ENCODE results near the gene TRPV2. TPM values are rescaled to one million over a fixed set of nuclear protein-coding genes. Genes with fewer than 3 reads are reported as not detected.

TRPV2 gene, protein sequence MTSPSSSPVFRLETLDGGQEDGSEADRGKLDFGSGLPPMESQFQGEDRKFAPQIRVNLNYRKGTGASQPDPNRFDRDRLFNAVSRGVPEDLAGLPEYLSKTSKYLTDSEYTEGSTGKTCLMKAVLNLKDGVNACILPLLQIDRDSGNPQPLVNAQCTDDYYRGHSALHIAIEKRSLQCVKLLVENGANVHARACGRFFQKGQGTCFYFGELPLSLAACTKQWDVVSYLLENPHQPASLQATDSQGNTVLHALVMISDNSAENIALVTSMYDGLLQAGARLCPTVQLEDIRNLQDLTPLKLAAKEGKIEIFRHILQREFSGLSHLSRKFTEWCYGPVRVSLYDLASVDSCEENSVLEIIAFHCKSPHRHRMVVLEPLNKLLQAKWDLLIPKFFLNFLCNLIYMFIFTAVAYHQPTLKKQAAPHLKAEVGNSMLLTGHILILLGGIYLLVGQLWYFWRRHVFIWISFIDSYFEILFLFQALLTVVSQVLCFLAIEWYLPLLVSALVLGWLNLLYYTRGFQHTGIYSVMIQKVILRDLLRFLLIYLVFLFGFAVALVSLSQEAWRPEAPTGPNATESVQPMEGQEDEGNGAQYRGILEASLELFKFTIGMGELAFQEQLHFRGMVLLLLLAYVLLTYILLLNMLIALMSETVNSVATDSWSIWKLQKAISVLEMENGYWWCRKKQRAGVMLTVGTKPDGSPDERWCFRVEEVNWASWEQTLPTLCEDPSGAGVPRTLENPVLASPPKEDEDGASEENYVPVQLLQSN
- 10 to 100 TPM in 1 of 2 donors, 1 to 10 TPM in 1; 7.1 to 11.0 TPM for total RNA-seq

DNA sequence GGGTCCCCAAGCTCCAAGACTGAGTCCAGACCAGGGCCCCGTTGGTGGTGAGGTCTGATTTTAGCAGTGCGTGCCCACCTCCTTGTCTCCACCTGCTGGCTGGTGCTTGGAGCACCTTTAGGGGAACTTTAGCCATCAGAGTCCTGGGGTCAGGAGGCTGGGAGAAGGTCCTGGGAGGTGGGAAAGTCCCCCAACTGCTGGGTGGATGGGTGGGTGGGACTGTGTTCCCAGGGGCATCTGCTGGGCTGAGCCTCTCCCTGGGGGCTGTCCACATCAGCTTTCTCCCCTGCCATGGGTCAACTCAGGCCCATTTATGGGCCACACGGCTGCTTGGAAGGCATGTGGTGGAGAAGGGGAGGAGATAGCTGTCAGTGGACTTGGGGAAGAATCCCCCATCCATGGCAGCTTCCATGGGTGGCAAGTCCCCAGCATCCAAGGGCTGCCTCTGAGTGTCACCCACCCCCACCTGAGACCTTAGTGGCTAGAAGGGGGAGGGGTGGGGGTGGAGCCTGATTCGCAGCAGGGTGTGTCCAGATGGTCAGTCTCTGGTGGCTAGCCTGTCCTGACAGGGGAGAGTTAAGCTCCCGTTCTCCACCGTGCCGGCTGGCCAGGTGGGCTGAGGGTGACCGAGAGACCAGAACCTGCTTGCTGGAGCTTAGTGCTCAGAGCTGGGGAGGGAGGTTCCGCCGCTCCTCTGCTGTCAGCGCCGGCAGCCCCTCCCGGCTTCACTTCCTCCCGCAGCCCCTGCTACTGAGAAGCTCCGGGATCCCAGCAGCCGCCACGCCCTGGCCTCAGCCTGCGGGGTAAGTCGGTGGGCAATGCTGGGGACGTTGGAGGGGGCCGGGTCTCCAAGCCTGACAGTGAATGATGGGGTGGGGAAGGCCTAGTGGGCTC lies at the start of gene TRPV2:
Gene TRPV2 (plus strand): TSS at position 541 of the 894 bp plus-strand sequence. CDS start 2,098 bp downstream, outside the sequence.
- Histone ChIP-seq H3K4me3 (peak within 1 kb of the TSS; percentile 27 to 31), H3K9me3 (no peaks in the 10 kb centered on the region), H3K4me1 (replicated peaks) (no peaks in the 10 kb centered on the region), H3K27ac (peak within 1 kb of the TSS; percentile 67 to 68), H3K36me3 (no peaks in the 10 kb centered on the region), H3K27me3 (replicated peaks; ENCODE audit: insufficient read depth) (no peaks in the 10 kb centered on the region)
- DNase-seq (ENCODE audit: low spot score) = no peak
- intact Hi-C loops (cut with DNase I) = no loop called here
- WGBS = 21% methylated on average over 19 of the region's 21 CpGs
- TF ChIP-seq, protein P1, sequence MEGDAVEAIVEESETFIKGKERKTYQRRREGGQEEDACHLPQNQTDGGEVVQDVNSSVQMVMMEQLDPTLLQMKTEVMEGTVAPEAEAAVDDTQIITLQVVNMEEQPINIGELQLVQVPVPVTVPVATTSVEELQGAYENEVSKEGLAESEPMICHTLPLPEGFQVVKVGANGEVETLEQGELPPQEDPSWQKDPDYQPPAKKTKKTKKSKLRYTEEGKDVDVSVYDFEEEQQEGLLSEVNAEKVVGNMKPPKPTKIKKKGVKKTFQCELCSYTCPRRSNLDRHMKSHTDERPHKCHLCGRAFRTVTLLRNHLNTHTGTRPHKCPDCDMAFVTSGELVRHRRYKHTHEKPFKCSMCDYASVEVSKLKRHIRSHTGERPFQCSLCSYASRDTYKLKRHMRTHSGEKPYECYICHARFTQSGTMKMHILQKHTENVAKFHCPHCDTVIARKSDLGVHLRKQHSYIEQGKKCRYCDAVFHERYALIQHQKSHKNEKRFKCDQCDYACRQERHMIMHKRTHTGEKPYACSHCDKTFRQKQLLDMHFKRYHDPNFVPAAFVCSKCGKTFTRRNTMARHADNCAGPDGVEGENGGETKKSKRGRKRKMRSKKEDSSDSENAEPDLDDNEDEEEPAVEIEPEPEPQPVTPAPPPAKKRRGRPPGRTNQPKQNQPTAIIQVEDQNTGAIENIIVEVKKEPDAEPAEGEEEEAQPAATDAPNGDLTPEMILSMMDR (IDR thresholded peaks at IDR 0.05) = peak in 2 of 4 experiments; percentile 10 to 14
- no peak for TF ChIP-seq POLR2AphosphoS5 (IDR thresholded peaks at IDR 0.05)

DNA sequence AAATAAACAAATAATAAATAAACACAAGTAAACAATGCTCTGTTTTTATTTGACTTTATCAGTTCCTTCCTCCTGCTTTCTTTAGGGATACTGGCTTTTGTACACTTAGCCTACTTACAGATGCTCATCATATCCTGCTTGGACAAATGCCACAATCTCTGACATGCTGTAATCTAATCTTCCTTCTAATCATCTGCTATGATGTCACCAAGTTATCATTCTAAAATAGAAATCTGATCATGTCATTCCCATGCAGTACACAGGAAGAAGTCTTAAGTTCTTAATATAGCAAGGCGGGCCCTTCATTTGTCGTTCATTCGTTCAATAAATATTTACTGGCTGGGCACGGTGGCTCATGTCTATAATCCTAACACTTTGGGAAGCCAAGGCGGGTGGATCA lies 43.6 kb upstream of the TRPV2 start:
- Histone ChIP-seq H3K27ac (no peak overlapping the region), H3K9me3 (no peaks in the 10 kb centered on the region), H3K4me1 (replicated peaks) (no peaks in the 10 kb centered on the region), H3K36me3 (no peaks in the 10 kb centered on the region), H3K4me3 (no peak overlapping the region), H3K27me3 (replicated peaks; ENCODE audit: insufficient read depth) (no peaks in the 10 kb centered on the region)
- 67% methylated on average over 5 of the region's 5 CpGs for WGBS
- intact Hi-C loops (cut with DNase I) = no loop called here
- DNase-seq (ENCODE audit: low spot score) = no peak
- TF ChIP-seq POLR2AphosphoS5 (IDR thresholded peaks at IDR 0.05) (no peak), POLR2A (IDR thresholded peaks at IDR 0.05) (no peak)
- TF ChIP-seq, protein P1 (IDR thresholded peaks at IDR 0.05) = no peak

DNA sequence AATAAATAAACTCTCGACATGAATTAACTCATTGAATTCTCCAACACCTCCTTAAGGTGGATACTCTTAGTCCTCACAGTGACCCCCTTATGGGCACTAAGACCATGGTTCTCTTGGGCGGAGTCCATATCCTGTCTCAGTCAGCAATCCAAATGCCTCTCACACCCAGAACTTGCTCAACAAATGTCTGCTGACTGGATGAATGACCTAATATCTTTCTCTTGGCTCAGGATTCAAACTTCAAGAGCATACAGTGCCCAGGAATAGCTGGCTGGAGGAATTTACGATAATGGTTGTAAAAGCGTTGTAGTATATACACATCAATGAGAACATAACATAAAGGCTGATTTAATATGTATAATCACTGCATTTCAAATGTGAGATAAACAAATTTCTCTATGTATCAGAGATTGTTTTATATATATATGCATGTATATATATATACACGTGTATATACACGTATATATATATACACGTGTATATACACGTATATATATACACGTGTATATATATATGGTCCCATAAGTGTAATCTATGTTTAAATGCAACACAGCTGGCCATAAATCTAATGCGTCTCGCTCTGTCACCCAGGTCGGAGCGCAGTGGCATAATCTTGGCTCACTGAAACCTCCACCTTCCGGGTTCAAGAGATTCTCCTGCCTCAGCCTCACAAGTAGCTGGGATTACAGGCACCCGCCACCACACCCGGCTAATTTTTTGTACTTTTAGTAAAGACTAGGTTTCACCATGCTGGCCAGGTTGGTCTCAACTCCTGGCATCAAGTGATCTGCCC lies 41.0 kb upstream of the TRPV2 start:
- TF ChIP-seq, protein P1 (IDR thresholded peaks at IDR 0.05) = no peak
- no peak for TF ChIP-seq POLR2A (IDR thresholded peaks at IDR 0.05)
- peak; percentile 62 for TF ChIP-seq POLR2AphosphoS5 (IDR thresholded peaks at IDR 0.05)
- intact Hi-C loops (cut with DNase I) = no loop called here
- DNase-seq (ENCODE audit: low spot score) = no peak
- no peaks in the 10 kb centered on the region for H3K4me1 ChIP-seq (replicated peaks)
- no peak overlapping the region for H3K27ac ChIP-seq
- no peaks in the 10 kb centered on the region for H3K9me3 ChIP-seq
- H3K27me3 ChIP-seq (replicated peaks; ENCODE audit: insufficient read depth) = no peaks in the 10 kb centered on the region
- H3K4me3 ChIP-seq = no peak overlapping the region
- 81% methylated on average over 16 of the region's 16 CpGs for WGBS
- no peaks in the 10 kb centered on the region for H3K36me3 ChIP-seq

DNA sequence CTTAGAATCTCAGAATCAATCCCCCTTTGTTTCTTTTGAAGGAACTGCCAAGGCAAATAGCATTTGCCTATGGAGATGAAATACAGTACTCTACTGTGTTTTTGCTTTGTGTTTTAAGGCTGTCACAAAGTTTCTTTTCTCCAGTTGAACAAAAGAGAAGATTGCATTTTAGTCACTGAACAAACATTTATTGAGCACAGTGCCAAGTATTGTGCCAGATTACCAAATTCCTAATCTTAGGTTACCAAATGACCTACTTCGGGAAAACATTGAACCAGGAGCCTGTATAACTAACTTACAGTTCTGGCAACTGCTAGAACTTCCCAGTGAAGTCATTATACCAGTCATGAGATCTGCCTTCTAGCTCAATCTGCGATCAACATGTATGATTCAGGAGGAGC lies 37.4 kb upstream of the TRPV2 start:
- no peaks in the 10 kb centered on the region for H3K27me3 ChIP-seq (replicated peaks; ENCODE audit: insufficient read depth)
- H3K9me3 ChIP-seq = no peaks in the 10 kb centered on the region
- WGBS = 28% methylated on average over 2 of the region's 2 CpGs
- H3K36me3 ChIP-seq = no peaks in the 10 kb centered on the region
- TF ChIP-seq, protein P1 (IDR thresholded peaks at IDR 0.05) = no peak
- TF ChIP-seq POLR2AphosphoS5 (IDR thresholded peaks at IDR 0.05) = peak; percentile 91
- peak; percentile 56 for DNase-seq (ENCODE audit: low spot score)
- intact Hi-C loops (cut with DNase I) = no loop called here
- H3K4me3 ChIP-seq = no peak overlapping the region
- H3K4me1 ChIP-seq (replicated peaks) = peaks cover 2% of the 10 kb centered on the region
- H3K27ac ChIP-seq = peak overlapping the region; percentile 69 to 98
